ENCODE results near the gene SEC14L6. TPM values are rescaled to one million over a fixed set of nuclear protein-coding genes. Genes with fewer than 3 reads are reported as not detected.

The SEC14L6 gene
- total RNA-seq, 1 experiment from 2014 or later = not detected

DNA sequence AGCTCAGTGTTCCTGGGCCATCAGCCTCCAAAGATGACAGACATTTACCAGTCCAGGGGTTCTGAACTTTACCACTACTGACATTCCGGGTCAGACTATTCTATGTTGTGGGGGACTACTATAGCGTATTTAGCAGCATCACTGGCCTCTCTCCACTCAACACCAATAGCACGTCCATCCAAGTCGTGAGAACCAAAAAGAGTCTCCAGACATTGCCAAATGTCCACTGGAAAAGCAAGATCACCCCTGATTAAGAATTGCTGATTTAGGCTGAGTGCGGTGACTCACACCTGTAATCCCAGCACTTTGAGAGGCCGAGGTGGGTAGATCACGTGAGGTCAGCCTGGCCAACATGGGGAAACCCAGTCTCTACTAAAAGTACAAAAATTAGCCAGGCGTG is 39.9 kb upstream of the SEC14L6 start:
- peaks cover 25% of the 10 kb centered on the region for H3K36me3 ChIP-seq (ENCODE audit: control insufficient read depth, insufficient read depth, low read length)
- intact Hi-C loops (cut with micrococcal nuclease; ENCODE audit: unreplicated experiment) = no loop called here
- ATAC-seq = no peak
- H3K27me3 ChIP-seq (ENCODE audit: control insufficient read depth, insufficient read depth, low read length) = no peaks in the 10 kb centered on the region
- BruUV-seq (replicated peaks) = no TSS peak
- in situ Hi-C loops (cut with HindIII; ENCODE audit: low pct_unique_long_range_greater_than_20kb, low sequenced_read_pairs) = no loop called here
- no peak for DNase-seq (ENCODE audit: low read depth, low spot score)
- no peak overlapping the region for H3K27ac ChIP-seq (ENCODE audit: low read length)
- H3K4me1 ChIP-seq (ENCODE audit: control insufficient read depth, insufficient read depth, low read length) = peaks cover 11% of the 10 kb centered on the region
- no peaks in the 10 kb centered on the region for H3K9me3 ChIP-seq (ENCODE audit: control insufficient read depth, insufficient read depth, low read depth, low read length)
- no peak for TF ChIP-seq TCF7L2 (IDR thresholded peaks at IDR 0.05; ENCODE audit: low read depth, low read length)
- no peak for TF ChIP-seq SIN3A (IDR thresholded peaks at IDR 0.05; ENCODE audit: borderline replicate concordance, insufficient read depth, low read depth, low read length)
- TF ChIP-seq, protein P1, sequence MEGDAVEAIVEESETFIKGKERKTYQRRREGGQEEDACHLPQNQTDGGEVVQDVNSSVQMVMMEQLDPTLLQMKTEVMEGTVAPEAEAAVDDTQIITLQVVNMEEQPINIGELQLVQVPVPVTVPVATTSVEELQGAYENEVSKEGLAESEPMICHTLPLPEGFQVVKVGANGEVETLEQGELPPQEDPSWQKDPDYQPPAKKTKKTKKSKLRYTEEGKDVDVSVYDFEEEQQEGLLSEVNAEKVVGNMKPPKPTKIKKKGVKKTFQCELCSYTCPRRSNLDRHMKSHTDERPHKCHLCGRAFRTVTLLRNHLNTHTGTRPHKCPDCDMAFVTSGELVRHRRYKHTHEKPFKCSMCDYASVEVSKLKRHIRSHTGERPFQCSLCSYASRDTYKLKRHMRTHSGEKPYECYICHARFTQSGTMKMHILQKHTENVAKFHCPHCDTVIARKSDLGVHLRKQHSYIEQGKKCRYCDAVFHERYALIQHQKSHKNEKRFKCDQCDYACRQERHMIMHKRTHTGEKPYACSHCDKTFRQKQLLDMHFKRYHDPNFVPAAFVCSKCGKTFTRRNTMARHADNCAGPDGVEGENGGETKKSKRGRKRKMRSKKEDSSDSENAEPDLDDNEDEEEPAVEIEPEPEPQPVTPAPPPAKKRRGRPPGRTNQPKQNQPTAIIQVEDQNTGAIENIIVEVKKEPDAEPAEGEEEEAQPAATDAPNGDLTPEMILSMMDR (IDR thresholded peaks at IDR 0.05) = no peak
- TF ChIP-seq, protein P2, sequence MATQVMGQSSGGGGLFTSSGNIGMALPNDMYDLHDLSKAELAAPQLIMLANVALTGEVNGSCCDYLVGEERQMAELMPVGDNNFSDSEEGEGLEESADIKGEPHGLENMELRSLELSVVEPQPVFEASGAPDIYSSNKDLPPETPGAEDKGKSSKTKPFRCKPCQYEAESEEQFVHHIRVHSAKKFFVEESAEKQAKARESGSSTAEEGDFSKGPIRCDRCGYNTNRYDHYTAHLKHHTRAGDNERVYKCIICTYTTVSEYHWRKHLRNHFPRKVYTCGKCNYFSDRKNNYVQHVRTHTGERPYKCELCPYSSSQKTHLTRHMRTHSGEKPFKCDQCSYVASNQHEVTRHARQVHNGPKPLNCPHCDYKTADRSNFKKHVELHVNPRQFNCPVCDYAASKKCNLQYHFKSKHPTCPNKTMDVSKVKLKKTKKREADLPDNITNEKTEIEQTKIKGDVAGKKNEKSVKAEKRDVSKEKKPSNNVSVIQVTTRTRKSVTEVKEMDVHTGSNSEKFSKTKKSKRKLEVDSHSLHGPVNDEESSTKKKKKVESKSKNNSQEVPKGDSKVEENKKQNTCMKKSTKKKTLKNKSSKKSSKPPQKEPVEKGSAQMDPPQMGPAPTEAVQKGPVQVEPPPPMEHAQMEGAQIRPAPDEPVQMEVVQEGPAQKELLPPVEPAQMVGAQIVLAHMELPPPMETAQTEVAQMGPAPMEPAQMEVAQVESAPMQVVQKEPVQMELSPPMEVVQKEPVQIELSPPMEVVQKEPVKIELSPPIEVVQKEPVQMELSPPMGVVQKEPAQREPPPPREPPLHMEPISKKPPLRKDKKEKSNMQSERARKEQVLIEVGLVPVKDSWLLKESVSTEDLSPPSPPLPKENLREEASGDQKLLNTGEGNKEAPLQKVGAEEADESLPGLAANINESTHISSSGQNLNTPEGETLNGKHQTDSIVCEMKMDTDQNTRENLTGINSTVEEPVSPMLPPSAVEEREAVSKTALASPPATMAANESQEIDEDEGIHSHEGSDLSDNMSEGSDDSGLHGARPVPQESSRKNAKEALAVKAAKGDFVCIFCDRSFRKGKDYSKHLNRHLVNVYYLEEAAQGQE (IDR thresholded peaks at IDR 0.05; ENCODE audit: insufficient read depth in 1 of 2, low read depth in 2 of 2, low read length in 1 of 2) = no peak
- TF ChIP-seq POLR2AphosphoS5 (IDR thresholded peaks at IDR 0.05; ENCODE audit: low read depth, low read length) = no peak
- H3K4me3 ChIP-seq (ENCODE audit: low read depth in 2 of 2, low read length in 2 of 2) = no peak overlapping the region
- POLR2A ChIA-PET = no interaction called here
- CTCF ChIA-PET = no interaction called here

DNA sequence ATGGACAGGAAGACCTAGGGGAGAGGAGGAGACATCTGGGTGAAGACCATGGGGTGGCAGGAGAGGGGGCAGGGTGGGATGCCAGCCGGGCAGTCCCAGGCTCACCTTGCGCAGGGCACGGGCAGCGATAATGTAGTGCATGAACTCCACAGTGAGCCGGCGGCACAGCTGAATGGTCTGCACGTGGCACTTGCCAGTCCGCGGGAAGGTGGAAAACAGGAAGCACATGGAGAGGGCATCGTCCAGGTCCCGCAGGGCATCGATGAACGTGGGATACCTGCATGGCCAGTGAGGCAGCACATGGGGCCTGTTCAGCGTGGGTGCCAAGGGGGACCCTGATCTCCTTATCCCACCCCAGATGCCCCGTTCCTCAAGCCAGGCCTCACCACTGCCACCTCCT is 37.9 kb upstream of the SEC14L6 start:
- BruUV-seq (replicated peaks) = no TSS peak
- ChIA-PET POLR2A (no interaction called here), CTCF (no interaction called here)
- no peak for DNase-seq (ENCODE audit: low read depth, low spot score)
- in situ Hi-C loops (cut with HindIII; ENCODE audit: low pct_unique_long_range_greater_than_20kb, low sequenced_read_pairs) (no loop called here), intact Hi-C loops (cut with micrococcal nuclease; ENCODE audit: unreplicated experiment) (no loop called here)
- Histone ChIP-seq H3K4me1 (ENCODE audit: control insufficient read depth, insufficient read depth, low read length) (no peaks in the 10 kb centered on the region), H3K9me3 (ENCODE audit: control insufficient read depth, insufficient read depth, low read depth, low read length) (no peaks in the 10 kb centered on the region), H3K27ac (ENCODE audit: low read length) (no peak overlapping the region), H3K4me3 (ENCODE audit: low read depth in 2 of 2, low read length in 2 of 2) (no peak overlapping the region), H3K27me3 (ENCODE audit: control insufficient read depth, insufficient read depth, low read length) (no peaks in the 10 kb centered on the region), H3K36me3 (ENCODE audit: control insufficient read depth, insufficient read depth, low read length) (peaks cover 21% of the 10 kb centered on the region)
- ATAC-seq = no peak
- TF ChIP-seq, protein P1 (IDR thresholded peaks at IDR 0.05) = no peak
- TF ChIP-seq TCF7L2 (IDR thresholded peaks at IDR 0.05; ENCODE audit: low read depth, low read length) (no peak), SIN3A (IDR thresholded peaks at IDR 0.05; ENCODE audit: borderline replicate concordance, insufficient read depth, low read depth, low read length) (no peak), POLR2AphosphoS5 (IDR thresholded peaks at IDR 0.05; ENCODE audit: low read depth, low read length) (no peak)
- TF ChIP-seq, protein P2 (IDR thresholded peaks at IDR 0.05; ENCODE audit: insufficient read depth in 1 of 2, low read depth in 2 of 2, low read length in 1 of 2) = no peak

Data from Panc1 (cell line).